GM12864 (cell line): ENCODE measurements around the gene TBC1D22A.

Experiments used
- DNase-seq: peaks from one replicate; pipeline ENCODE4 v3.0.0-alpha.2; 2011; ENCODE audit warnings: low read depth
- H3K4me3 ChIP-seq: 2 replicates; pipeline ENCODE4 v1.5.1; 2011; ENCODE audit warnings: mild to moderate bottlenecking, low read depth, low read length, control low read depth
- CTCF ChIP-seq: IDR thresholded peaks from 2 replicates; pipeline ENCODE4 v1.5.1; 2011; ENCODE audit warnings: low read depth, mild to moderate bottlenecking, moderate library complexity, low read length, control low read depth, inconsistent platforms; ENCODE audit errors: missing control alignments

TBC1D22A gene

GRCh38 chr22:47119181-47119580 is 356.7 kb downstream of the TBC1D22A start:
- no peak for DNase-seq
- no peak overlapping the region for H3K4me3 ChIP-seq
- TF ChIP-seq CTCF: no peak

GRCh38 chr22:47120399-47120798 is 357.9 kb downstream of the TBC1D22A start:
- DNase-seq: no peak
- no peak overlapping the region for H3K4me3 ChIP-seq
- no peak for TF ChIP-seq CTCF

- no peak for TF ChIP-seq CTCF
- no peak for DNase-seq
- H3K4me3 ChIP-seq: no peak overlapping the region
These were observed 359.3 kb downstream of the TBC1D22A start for GRCh38 chr22:47121791-47122190.

DNA sequence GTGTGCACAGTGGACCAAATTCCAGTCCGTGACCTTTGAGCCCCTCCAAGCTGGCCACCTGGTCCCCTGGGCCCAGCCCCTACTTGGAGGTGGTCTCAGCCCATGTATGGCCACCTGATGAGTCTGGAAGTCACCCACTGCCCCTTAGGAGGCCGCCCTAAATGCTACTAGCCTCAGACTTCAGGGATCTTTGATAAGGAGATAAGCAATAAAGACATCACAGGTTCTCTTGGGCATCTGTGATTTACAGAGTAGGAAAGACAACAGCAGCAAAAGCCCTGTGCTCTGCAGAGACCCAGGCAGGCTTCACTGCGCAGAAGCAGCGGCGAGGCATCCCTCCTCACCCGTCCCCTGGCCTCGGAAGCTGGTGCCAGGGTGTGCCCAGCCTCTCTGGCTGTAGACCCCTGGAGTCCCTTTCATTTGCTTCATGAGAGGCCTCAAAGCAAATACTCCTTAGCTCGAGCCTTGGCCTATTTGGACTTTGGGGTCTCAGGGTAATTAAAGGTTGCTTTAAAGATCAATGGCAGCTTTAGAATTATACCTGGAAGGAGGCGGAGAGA is 360.1 kb downstream of the TBC1D22A start:
- no peak for TF ChIP-seq CTCF
- H3K4me3 ChIP-seq: no peak overlapping the region
- DNase-seq: no peak

DNA sequence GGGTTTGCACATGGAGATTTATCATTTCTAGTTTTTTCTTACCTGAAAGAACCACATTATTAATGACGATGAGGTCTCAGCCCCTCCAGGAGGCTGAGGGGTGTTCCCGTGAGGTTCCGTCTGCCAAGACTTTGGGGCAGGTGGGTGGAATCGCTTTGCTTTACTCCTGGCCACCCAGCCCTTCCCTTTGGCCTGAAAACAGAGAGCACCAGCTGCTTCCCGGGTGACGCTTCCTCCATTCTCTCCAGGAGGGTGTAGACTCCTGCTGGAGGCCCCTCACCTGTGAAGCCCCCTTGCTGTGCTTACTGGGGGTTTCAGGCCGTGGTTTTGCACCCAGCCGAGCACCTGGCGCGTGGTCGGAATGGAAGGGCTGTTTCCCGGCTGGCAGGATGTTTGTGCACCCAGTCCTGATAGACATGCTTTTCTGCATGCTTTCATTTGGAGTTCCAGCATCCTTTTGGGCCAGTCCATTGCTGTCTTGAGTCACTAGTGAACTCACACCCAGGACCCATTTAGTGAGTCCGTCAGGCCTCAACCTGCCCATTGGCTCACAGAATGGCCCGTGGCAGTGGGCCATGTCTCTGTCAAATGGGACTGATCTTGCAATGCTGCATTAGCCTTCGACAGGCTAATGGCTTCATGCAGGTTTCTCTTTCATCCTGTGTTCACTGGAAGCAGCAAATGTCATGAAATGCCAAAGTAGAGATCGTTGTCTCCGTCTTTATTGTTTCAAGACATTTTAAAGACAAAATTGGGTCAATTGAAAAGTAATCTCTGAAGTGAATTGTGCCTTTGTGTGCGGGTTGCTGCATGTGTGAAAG is 360.8 kb downstream of the TBC1D22A start:
- no peak overlapping the region for H3K4me3 ChIP-seq
- no peak for TF ChIP-seq CTCF
- no peak for DNase-seq

DNA sequence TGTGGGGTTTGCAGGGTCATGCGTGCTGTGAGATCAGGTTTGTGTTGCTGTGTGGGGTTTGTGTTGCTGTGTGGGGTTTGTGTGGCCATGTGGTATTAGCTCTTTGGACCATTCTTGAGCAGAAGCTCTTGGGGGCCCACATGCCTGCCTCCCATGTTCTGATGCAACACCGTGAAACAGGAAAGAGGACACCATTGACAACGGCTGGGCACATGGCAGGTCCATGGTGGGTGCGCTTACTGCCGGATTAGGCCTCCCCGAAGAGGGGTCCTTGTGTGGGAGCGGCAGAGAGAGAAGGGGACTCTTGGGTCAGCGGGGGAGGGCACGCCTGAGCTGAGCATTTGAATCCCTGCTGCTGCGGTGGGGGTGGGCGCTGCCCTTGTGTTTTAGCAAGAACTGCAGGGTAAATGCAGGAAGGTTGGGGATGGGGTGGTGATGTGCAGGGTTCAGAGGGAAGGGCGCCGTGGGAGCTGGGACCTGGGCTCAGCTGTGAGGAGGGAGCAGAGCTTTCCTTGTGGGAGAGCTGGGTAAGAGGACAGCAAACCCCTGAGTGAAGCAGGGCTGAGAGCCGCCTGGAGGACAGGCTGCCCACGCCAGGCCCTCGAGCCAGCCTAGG is 361.5 kb downstream of the TBC1D22A start:
- no peak for DNase-seq
- TF ChIP-seq CTCF: no peak
- H3K4me3 ChIP-seq: no peak overlapping the region

- no peak for TF ChIP-seq CTCF
- no peak for DNase-seq
- H3K4me3 ChIP-seq: no peak overlapping the region
These were observed 362.0 kb downstream of the TBC1D22A start for GRCh38 chr22:47124451-47124881.
